ENCODE data around the gene CASKIN2. TPM values are rescaled to one million over a fixed set of nuclear protein-coding genes. Genes with fewer than 3 reads are reported as not detected.

CASKIN2 gene
- total RNA-seq, 1 experiment from 2014 or later = 41.8 TPM

GRCh38 chr17:75549246-75550138 is 34.2 kb upstream of the CASKIN2 start:
- no peak for TF ChIP-seq CTCF (IDR thresholded peaks at IDR 0.05; ENCODE audit: insufficient read depth in 1 of 2, low read depth in 1 of 2, low read length in 1 of 2, severe bottlenecking in 1 of 2, unreplicated experiment in 1 of 2)
- H3K4me3 ChIP-seq (ENCODE audit: low read depth, low read length) = no peak overlapping the region

GRCh38 chr17:75548813-75549212 is 33.5 kb upstream of the CASKIN2 start:
- no peak for TF ChIP-seq CTCF (IDR thresholded peaks at IDR 0.05; ENCODE audit: insufficient read depth in 1 of 2, low read depth in 1 of 2, low read length in 1 of 2, severe bottlenecking in 1 of 2, unreplicated experiment in 1 of 2)
- POLR2A ChIA-PET = no interaction called here
- H3K27me3 Mint-ChIP-seq (ENCODE audit: insufficient read depth, unreplicated experiment) = no peaks in the 10 kb centered on the region
- no peaks in the 10 kb centered on the region for H3K9me3 ChIP-seq
- intact Hi-C loops (cut with micrococcal nuclease; ENCODE audit: unreplicated experiment) = no loop called here
- peaks cover 22% of the 10 kb centered on the region for H3K4me1 Mint-ChIP-seq (ENCODE audit: low read depth, unreplicated experiment)
- CTCF ChIA-PET = no interaction called here
- no peaks in the 10 kb centered on the region for H3K27me3 ChIP-seq (replicated peaks; ENCODE audit: control insufficient read depth, insufficient read depth, low read length)
- H3K36me3 Mint-ChIP-seq (ENCODE audit: insufficient read depth, unreplicated experiment) = peaks cover 77% of the 10 kb centered on the region
- H3K4me1 ChIP-seq = peaks cover 46% of the 10 kb centered on the region
- H3K4me3 Mint-ChIP-seq (ENCODE audit: unreplicated experiment) = no peak overlapping the region
- no peak for DNase-seq
- peak overlapping the region; percentile 68 for H3K27ac Mint-ChIP-seq (ENCODE audit: unreplicated experiment)
- no peak overlapping the region for H3K4me3 ChIP-seq (ENCODE audit: low read depth, low read length)
- H3K9me3 Mint-ChIP-seq (ENCODE audit: unreplicated experiment) = no peaks in the 10 kb centered on the region
- no TSS peak for BruUV-seq (replicated peaks)
- H3K36me3 ChIP-seq (ENCODE audit: control insufficient read depth, insufficient read depth, low read length) = peaks cover 2% of the 10 kb centered on the region; the same call in 1 of the 2 replicates

More at GRCh38 chr17:75549246-75550138, 34.2 kb upstream of the CASKIN2 start:
- no peaks in the 10 kb centered on the region for H3K9me3 Mint-ChIP-seq (ENCODE audit: unreplicated experiment)
- H3K9me3 ChIP-seq = no peaks in the 10 kb centered on the region
- H3K4me3 Mint-ChIP-seq (ENCODE audit: unreplicated experiment) = no peak overlapping the region
- POLR2A ChIA-PET = no interaction called here
- peaks cover 48% of the 10 kb centered on the region for H3K4me1 ChIP-seq
- CTCF ChIA-PET = interaction anchor here (0.7 kb wide), 1 partner anchor 37 kb away, joined by 10 read pairs; no protein-coding TSS in a partner anchor
- peak; percentile 69 to 78 for DNase-seq
- no peaks in the 10 kb centered on the region for H3K27me3 ChIP-seq (replicated peaks; ENCODE audit: control insufficient read depth, insufficient read depth, low read length)
- peaks cover 2% of the 10 kb centered on the region; the same call in 1 of the 2 replicates for H3K36me3 ChIP-seq (ENCODE audit: control insufficient read depth, insufficient read depth, low read length)
- H3K27ac Mint-ChIP-seq (ENCODE audit: unreplicated experiment) = peak overlapping the region; percentile 68
- H3K27me3 Mint-ChIP-seq (ENCODE audit: insufficient read depth, unreplicated experiment) = no peaks in the 10 kb centered on the region
- intact Hi-C loops (cut with micrococcal nuclease; ENCODE audit: unreplicated experiment) = loop anchor here (5.0 kb wide), 1 partner anchor 32 kb away; the partner anchor contains the start of genes CASKIN2 and TSEN54
- BruUV-seq (replicated peaks) = no TSS peak
- H3K36me3 Mint-ChIP-seq (ENCODE audit: insufficient read depth, unreplicated experiment) = peaks cover 74% of the 10 kb centered on the region
- H3K4me1 Mint-ChIP-seq (ENCODE audit: low read depth, unreplicated experiment) = peaks cover 22% of the 10 kb centered on the region

- peaks cover 28% of the 10 kb centered on the region for H3K4me1 ChIP-seq
- TF ChIP-seq CTCF (IDR thresholded peaks at IDR 0.05; ENCODE audit: insufficient read depth in 1 of 2, low read depth in 1 of 2, low read length in 1 of 2, severe bottlenecking in 1 of 2, unreplicated experiment in 1 of 2) = no peak
- CTCF ChIA-PET = interaction anchor here (1.1 kb wide), 1 partner anchor 9 kb away, joined by 3 read pairs; no protein-coding TSS in a partner anchor
- no peaks in the 10 kb centered on the region for H3K27me3 ChIP-seq (replicated peaks; ENCODE audit: control insufficient read depth, insufficient read depth, low read length)
- no TSS peak for BruUV-seq (replicated peaks)
- H3K9me3 ChIP-seq = no peaks in the 10 kb centered on the region
- Mint-ChIP-seq H3K27me3 (ENCODE audit: insufficient read depth, unreplicated experiment) (no peaks in the 10 kb centered on the region), H3K4me1 (ENCODE audit: low read depth, unreplicated experiment) (peaks cover 9% of the 10 kb centered on the region), H3K36me3 (ENCODE audit: insufficient read depth, unreplicated experiment) (peaks cover 69% of the 10 kb centered on the region), H3K27ac (ENCODE audit: unreplicated experiment) (no peak overlapping the region), H3K4me3 (ENCODE audit: unreplicated experiment) (no peak overlapping the region), H3K9me3 (ENCODE audit: unreplicated experiment) (no peaks in the 10 kb centered on the region)
- peaks cover 2% of the 10 kb centered on the region; the same call in 1 of the 2 replicates for H3K36me3 ChIP-seq (ENCODE audit: control insufficient read depth, insufficient read depth, low read length)
- intact Hi-C loops (cut with micrococcal nuclease; ENCODE audit: unreplicated experiment) = no loop called here
- no peak overlapping the region for H3K4me3 ChIP-seq (ENCODE audit: low read depth, low read length)
- DNase-seq = no peak
- POLR2A ChIA-PET = no interaction called here
Observed at GRCh38 chr17:75547091-75547490, 31.8 kb upstream of the CASKIN2 start.

Data from Caco-2 (cell line).